ENCODE measurements around the gene PODXL2. TPM values are rescaled to one million over a fixed set of nuclear protein-coding genes. Genes with fewer than 3 reads are reported as not detected.

Gene PODXL2
- total RNA-seq, 2 experiments from 2014 or later, result 1.9 TPM

DNA sequence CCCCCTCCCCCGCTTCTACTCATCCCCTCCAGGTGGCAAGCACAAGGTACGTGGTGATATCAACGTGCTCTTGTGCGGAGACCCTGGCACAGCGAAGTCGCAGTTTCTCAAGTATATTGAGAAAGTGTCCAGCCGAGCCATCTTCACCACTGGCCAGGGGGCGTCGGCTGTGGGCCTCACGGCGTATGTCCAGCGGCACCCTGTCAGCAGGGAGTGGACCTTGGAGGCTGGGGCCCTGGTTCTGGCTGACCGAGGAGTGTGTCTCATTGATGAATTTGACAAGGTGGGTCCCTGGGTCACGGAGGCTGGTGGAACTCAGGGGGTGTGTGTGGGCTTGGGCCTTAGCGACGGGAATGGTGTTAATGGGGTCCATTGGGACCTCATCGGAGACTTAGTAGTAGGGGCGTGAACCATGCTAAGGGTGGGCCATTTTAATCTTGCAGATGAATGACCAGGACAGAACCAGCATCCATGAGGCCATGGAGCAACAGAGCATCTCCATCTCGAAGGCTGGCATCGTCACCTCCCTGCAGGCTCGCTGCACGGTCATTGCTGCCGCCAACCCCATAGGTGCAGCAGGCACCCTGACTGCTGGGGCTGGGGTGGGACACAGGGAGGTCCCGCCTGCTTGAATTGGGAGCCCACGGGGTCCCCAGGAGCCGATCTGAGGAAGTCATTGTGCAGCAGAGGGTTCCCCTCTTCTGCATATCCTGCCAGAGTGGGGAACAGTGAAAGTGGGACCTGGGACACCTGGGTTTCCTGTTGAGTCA is 12.0 kb upstream of the PODXL2 start:
- peaks cover 87% of the 10 kb centered on the region for H3K36me3 Mint-ChIP-seq (ENCODE audit: low read depth)
- no peak overlapping the region for H3K4me3 Mint-ChIP-seq
- ChIA-PET POLR2A (no interaction called here), CTCF (interaction anchor here (0.6 kb wide), 1 partner anchor 52 kb away, joined by 4 read pairs; no protein-coding TSS in a partner anchor)
- no peaks in the 10 kb centered on the region for H3K4me1 Mint-ChIP-seq
- H3K27me3 Mint-ChIP-seq, result no peaks in the 10 kb centered on the region
- H3K9me3 Mint-ChIP-seq (ENCODE audit: low read depth), result no peaks in the 10 kb centered on the region
- H3K27ac Mint-ChIP-seq, result no peak overlapping the region
- intact Hi-C loops (cut with DNase I, micrococcal nuclease), result no loop called here
- ATAC-seq, result no peak
- DNase-seq, result no peak

DNA sequence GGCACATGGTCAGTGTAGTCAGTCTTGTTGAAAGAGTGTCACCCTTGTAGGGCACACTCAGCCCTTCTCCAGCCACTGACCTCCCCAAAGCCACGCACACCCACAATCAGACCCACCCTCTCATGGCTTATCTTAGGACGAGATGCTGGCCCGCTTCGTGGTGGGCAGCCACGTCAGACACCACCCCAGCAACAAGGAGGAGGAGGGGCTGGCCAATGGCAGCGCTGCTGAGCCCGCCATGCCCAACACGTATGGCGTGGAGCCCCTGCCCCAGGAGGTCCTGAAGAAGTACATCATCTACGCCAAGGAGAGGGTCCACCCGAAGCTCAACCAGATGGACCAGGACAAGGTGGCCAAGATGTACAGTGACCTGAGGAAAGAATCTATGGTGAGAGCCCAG is 10.1 kb upstream of the PODXL2 start:
- no peaks in the 10 kb centered on the region for H3K27me3 Mint-ChIP-seq
- no peak for DNase-seq
- H3K9me3 Mint-ChIP-seq (ENCODE audit: low read depth), result no peaks in the 10 kb centered on the region
- ATAC-seq, result no peak
- POLR2A ChIA-PET, result interaction anchor here (1.4 kb wide), 1 partner anchor 11 kb away, joined by 4 read pairs; no protein-coding TSS in a partner anchor
- no peaks in the 10 kb centered on the region for H3K4me1 Mint-ChIP-seq
- no peak overlapping the region for H3K4me3 Mint-ChIP-seq
- CTCF ChIA-PET, result no interaction called here
- peaks cover 77% of the 10 kb centered on the region for H3K36me3 Mint-ChIP-seq (ENCODE audit: low read depth)
- intact Hi-C loops (cut with DNase I, micrococcal nuclease), result no loop called here
- no peak overlapping the region for H3K27ac Mint-ChIP-seq

DNA sequence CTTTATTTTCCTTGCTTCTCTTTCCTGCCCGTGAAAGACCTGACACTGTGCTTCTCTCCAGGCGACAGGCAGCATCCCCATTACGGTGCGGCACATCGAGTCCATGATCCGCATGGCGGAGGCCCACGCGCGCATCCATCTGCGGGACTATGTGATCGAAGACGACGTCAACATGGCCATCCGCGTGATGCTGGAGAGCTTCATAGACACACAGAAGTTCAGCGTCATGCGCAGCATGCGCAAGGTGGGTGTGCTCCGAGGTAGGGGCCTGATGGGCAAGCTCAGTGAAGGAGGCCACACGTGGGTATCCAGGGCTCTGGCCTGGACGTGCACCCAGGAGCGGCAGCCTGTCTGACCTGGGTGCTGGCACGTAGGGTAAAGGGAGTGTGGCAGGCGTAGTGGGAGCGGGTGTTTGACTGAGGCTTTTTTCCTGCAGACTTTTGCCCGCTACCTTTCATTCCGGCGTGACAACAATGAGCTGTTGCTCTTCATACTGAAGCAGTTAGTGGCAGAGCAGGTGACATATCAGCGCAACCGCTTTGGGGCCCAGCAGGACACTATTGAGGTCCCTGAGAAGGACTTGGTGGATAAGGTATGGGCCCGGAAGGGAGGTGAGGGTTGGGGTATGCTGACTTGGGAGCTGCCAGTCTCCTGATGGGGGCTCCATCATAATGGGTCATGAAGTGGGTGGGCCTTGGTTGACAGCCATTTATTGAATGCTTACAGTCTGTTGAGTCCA is 8.2 kb upstream of the PODXL2 start:
- CTCF ChIA-PET, result interaction anchor here (0.8 kb wide), 1 partner anchor 343 kb away, joined by 3 read pairs; no protein-coding TSS in a partner anchor
- peaks cover 60% of the 10 kb centered on the region for H3K36me3 Mint-ChIP-seq (ENCODE audit: low read depth)

DNA sequence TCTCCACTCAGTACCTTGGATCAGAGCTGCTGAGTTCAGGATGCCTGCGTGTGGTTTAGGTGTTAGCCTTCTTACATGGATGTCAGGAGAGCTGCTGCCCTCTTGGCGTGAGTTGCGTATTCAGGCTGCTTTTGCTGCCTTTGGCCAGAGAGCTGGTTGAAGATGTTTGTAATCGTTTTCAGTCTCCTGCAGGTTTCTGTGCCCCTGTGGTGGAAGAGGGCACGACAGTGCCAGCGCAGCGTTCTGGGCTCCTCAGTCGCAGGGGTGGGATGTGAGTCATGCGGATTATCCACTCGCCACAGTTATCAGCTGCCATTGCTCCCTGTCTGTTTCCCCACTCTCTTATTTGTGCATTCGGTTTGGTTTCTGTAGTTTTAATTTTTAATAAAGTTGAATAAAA is 7.0 kb upstream of the PODXL2 start:
- no peaks in the 10 kb centered on the region for H3K9me3 Mint-ChIP-seq (ENCODE audit: low read depth)
- H3K4me1 Mint-ChIP-seq, result peaks cover 7% of the 10 kb centered on the region
- ATAC-seq (no peak), DNase-seq (no peak)
- ChIA-PET POLR2A (interaction anchor here (1.3 to 1.4 kb wide), 2 partner anchors 9 to 11 kb away, joined by 4 to 7 read pairs; no protein-coding TSS in a partner anchor), CTCF (no interaction called here)
- no peak overlapping the region for H3K4me3 Mint-ChIP-seq
- H3K36me3 Mint-ChIP-seq (ENCODE audit: low read depth), result peaks cover 50% of the 10 kb centered on the region
- intact Hi-C loops (cut with DNase I, micrococcal nuclease), result no loop called here
- H3K27me3 Mint-ChIP-seq, result no peaks in the 10 kb centered on the region
- H3K27ac Mint-ChIP-seq, result no peak overlapping the region

More for the DNA sequence above, 8.2 kb upstream of the PODXL2 start:
- H3K4me3 Mint-ChIP-seq, result no peak overlapping the region
- H3K4me1 Mint-ChIP-seq, result no peaks in the 10 kb centered on the region
- ATAC-seq (no peak), DNase-seq (no peak)
- H3K27me3 Mint-ChIP-seq, result no peaks in the 10 kb centered on the region
- intact Hi-C loops (cut with DNase I, micrococcal nuclease), result no loop called here
- no peaks in the 10 kb centered on the region for H3K9me3 Mint-ChIP-seq (ENCODE audit: low read depth)
- no peak overlapping the region for H3K27ac Mint-ChIP-seq
- POLR2A ChIA-PET, result interaction anchor here (0.5 kb wide), 1 partner anchor 1500 kb away, joined by 3 read pairs; no protein-coding TSS in a partner anchor

DNA sequence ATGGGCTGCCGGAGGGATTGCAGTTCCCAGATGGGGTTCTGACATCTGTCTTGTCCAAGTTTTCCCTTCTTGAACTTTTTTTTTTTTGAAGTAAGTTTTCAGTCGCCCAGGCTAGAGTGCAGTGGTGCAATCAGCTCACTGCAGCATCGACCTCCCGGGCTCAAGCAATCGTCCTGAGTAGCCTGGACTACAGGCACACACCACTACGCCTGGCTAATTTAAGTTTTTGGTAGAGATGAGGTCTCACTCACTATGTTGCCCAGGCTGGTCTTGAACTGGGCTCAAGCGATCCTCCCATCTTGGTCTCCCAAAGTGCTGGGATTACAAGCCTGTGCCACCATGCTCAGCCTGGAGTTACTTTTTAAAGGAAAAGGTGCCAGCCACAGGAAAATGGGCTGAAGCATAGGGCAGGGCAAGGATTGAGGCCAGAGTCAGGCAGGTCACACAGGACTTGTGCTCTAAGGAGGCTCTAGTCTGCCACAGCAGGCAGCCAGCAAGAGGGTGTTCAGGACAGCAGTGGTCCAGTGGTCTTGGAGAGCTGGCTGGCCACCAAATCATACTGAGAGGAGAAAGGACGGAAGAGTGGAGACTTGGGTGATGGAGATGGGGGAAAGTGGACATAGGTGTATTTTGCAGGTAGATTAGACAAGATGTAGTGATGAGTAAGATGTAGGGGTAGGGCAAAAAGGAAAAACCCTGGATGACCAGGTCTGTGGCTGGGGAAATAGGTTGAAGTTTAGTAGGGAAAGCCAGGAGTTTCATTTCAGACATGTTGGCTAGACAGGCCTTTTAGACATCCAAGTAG is 6.0 kb upstream of the PODXL2 start:
- ATAC-seq (no peak), DNase-seq (no peak)
- Mint-ChIP-seq H3K4me3 (no peak overlapping the region), H3K27me3 (peaks cover 2% of the 10 kb centered on the region), H3K9me3 (ENCODE audit: low read depth) (no peaks in the 10 kb centered on the region), H3K4me1 (peaks cover 10% of the 10 kb centered on the region), H3K36me3 (ENCODE audit: low read depth) (peaks cover 42% of the 10 kb centered on the region), H3K27ac (no peak overlapping the region)
- POLR2A ChIA-PET, result interaction anchor here (1.3 to 1.4 kb wide), 2 partner anchors 10 to 12 kb away, joined by 4 to 7 read pairs; no protein-coding TSS in a partner anchor
- CTCF ChIA-PET, result no interaction called here
- intact Hi-C loops (cut with DNase I, micrococcal nuclease), result no loop called here

DNA sequence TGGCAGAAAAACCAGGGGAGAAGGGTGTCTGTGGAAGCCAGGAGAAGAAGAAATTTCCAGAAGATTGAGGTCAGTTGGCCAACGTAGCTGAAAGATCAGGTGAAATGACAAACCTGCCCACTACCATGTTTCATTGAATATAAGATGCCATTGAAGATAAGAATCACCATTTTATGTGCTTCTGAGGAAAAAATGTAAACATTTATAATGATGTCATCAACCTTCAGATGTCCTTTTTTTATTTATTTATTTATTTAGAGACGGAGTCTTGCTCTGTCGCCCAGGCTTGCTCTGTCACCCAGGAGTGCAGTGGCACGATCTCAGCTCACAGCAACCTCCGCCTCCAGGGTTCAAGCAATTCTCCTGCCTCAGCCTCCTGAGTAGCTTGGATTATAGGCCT is 4.9 kb upstream of the PODXL2 start:
- Mint-ChIP-seq H3K4me1 (peaks cover 14% of the 10 kb centered on the region), H3K9me3 (ENCODE audit: low read depth) (no peaks in the 10 kb centered on the region), H3K36me3 (ENCODE audit: low read depth) (peaks cover 31% of the 10 kb centered on the region), H3K27me3 (peaks cover 10% of the 10 kb centered on the region), H3K27ac (no peak overlapping the region), H3K4me3 (no peak overlapping the region)
- intact Hi-C loops (cut with DNase I, micrococcal nuclease), result no loop called here
- ChIA-PET POLR2A (no interaction called here), CTCF (no interaction called here)
- no peak for DNase-seq
- no peak for ATAC-seq

DNA sequence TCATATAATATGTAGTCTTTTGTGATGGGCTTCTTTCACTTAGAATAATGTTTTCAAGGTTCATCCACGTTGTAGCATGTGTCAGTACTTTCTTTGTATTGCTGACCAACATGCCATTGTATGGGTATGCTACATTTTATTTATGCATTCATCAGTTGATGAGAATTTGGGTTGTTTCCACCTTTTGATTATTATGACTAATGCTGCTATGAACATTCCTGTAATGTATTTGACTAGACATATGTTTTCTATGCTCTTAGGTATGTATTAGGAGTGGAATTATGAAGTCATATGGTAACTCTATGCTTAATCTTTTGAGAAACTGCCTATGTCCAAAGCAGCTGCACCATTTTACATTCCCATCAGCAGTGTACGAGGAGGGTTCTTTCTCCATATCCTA is 3.2 kb upstream of the PODXL2 start:
- H3K27me3 Mint-ChIP-seq, result peaks cover 19% of the 10 kb centered on the region
- no peak overlapping the region for H3K27ac Mint-ChIP-seq
- CTCF ChIA-PET, result interaction anchor here (0.7 kb wide), 1 partner anchor 10 kb away, joined by 3 read pairs; no protein-coding TSS in a partner anchor
- peaks cover 16% of the 10 kb centered on the region for H3K36me3 Mint-ChIP-seq (ENCODE audit: low read depth)
- POLR2A ChIA-PET, result no interaction called here
- H3K4me3 Mint-ChIP-seq, result no peak overlapping the region
- peaks cover 23% of the 10 kb centered on the region for H3K4me1 Mint-ChIP-seq
- intact Hi-C loops (cut with DNase I, micrococcal nuclease), result no loop called here
- DNase-seq (no peak), ATAC-seq (no peak)
- H3K9me3 Mint-ChIP-seq (ENCODE audit: low read depth), result no peaks in the 10 kb centered on the region

DNA sequence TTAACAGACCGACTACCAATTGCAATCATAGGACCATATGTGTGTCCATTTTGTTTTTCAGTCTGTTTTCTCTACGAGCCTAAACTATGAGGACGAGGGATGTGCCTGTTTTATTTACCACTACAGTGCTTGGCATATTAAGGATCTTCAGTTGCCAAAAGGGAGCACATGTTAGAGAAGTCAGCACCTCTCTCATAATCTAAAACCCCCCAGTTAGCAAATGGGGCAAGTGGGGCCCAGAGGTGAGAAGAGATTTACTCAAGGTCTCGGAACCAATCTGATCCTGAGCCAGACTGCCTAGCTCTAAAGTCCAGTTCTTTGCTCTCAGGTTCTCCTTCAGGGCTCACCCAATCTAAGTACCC is 578 bp upstream of the PODXL2 start:
- peaks cover 24% of the 10 kb centered on the region for H3K27me3 Mint-ChIP-seq
- intact Hi-C loops (cut with DNase I, micrococcal nuclease), result loop anchor here in 1 of 2 experiments (2.0 kb wide), 2 partner anchors 38 to 44 kb away; partner anchors contain the start of genes ABTB1 and TPRA1
- no peak for DNase-seq
- H3K4me3 Mint-ChIP-seq, result peak overlapping the region; percentile 65
- ChIA-PET CTCF (interaction anchor here (0.7 kb wide), 1 partner anchor 425 kb away, joined by 3 read pairs; no protein-coding TSS in a partner anchor), POLR2A (interaction anchor here (2.1 kb wide), 1 partner anchor 30 kb away, joined by 10 read pairs; the partner anchor contains the start of gene MCM2)
- H3K9me3 Mint-ChIP-seq (ENCODE audit: low read depth), result no peaks in the 10 kb centered on the region
- H3K36me3 Mint-ChIP-seq (ENCODE audit: low read depth), result no peaks in the 10 kb centered on the region
- peak overlapping the region; percentile 58 for H3K27ac Mint-ChIP-seq
- peaks cover 28% of the 10 kb centered on the region for H3K4me1 Mint-ChIP-seq
- no peak for ATAC-seq

DNA sequence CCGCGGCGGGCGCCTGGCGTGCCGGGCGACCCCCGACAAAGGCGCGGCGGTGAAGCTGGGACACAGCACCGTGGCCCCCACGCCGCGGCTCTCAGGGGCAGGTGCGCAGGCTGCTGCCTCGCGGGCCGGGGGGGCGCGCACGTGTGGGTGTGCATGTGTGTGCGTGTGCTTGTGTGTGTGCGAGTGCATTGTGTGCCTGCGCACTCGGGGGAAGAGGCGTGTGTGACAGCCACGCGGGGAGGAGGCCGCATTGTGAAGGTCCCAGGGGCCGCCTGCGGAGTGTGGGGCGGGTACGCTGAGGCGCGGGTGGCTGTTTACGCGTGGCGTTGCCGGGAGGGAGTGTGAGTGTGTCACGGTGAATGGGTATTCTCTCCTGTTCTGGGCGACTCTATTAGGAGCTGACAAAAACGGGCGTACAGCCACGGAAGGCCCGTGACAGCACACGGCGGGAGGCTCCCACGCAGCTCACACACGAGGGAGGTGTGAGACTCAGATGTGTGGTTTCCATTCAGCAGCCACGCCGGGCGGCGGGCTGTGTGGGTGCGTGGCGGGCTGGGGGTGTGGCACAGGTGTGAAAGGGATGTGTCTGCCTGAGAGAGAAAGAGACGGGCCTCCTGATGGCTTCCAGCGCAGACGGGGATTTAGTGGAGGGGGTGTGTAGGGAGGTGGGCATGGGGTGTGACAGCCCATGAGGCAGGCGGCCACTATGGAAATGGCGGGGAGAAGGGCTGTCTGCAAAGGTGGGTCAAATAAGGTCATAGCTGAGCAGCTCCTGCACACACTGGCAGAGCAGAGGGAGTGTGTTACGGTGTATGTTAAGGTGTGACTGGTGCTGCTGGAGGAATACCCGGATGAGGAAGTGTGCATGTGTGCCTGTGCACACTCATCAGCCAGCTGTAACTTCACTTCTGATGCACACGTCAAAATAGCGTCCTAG is 750 bp downstream of the PODXL2 start:
- peak; percentile 50 for DNase-seq
- peak overlapping the region; percentile 66 for H3K4me3 Mint-ChIP-seq
- CTCF ChIA-PET, result interaction anchor here (0.8 kb wide), 1 partner anchor 28 kb away, joined by 3 read pairs; no protein-coding TSS in a partner anchor
- H3K27me3 Mint-ChIP-seq, result peaks cover 24% of the 10 kb centered on the region
- peaks cover 28% of the 10 kb centered on the region for H3K4me1 Mint-ChIP-seq
- no peaks in the 10 kb centered on the region for H3K9me3 Mint-ChIP-seq (ENCODE audit: low read depth)
- POLR2A ChIA-PET, result interaction anchor here (2.1 kb wide), 1 partner anchor 32 kb away, joined by 10 read pairs; the partner anchor contains the start of gene MCM2
- peak overlapping the region; percentile 9 for H3K27ac Mint-ChIP-seq
- intact Hi-C loops (cut with DNase I, micrococcal nuclease), result loop anchor here (1.0 to 5.0 kb wide), 4 partner anchors 31 to 43 kb away; partner anchors contain the start of genes MCM2 (in 2 of the 2), ABTB1 (in 1 of the 2) and TPRA1 (in 1 of the 2)
- no peaks in the 10 kb centered on the region for H3K36me3 Mint-ChIP-seq (ENCODE audit: low read depth)
- ATAC-seq, result peak; percentile 54
